ENCODE data around the gene EXD3. TPM values are rescaled to one million over a fixed set of nuclear protein-coding genes. Genes with fewer than 3 reads are reported as not detected.
"Not testable (repeated sequence)": the region's sequence is repeated elsewhere in the genome, so short reads cannot be mapped to it uniquely, and the experiment has no call there.

EXD3 gene
- total RNA-seq, 2 donors from 2014 or later = 7.9 to 14.8 TPM

- H3K36me3 Mint-ChIP-seq = no peaks in the 10 kb centered on the region
Observed at GRCh38 chr9:137452006-137452760, 29.2 kb upstream of the EXD3 start.

GRCh38 chr9:137451264-137452005, 28.5 kb upstream of the EXD3 start:
- ATAC-seq; H3K36me3 Mint-ChIP-seq; DNase-seq (ENCODE audit: low spot score in 2 of 2); H3K27ac Mint-ChIP-seq; H3K9me3 Mint-ChIP-seq: not testable (repeated sequence)

More at GRCh38 chr9:137452006-137452760, 29.2 kb upstream of the EXD3 start:
- H3K9me3 Mint-ChIP-seq = no peaks in the 10 kb centered on the region
- H3K27ac Mint-ChIP-seq = no peak overlapping the region
- DNase-seq (ENCODE audit: low spot score in 2 of 2) (peak in 1 of 2 donors; percentile 55), ATAC-seq (no peak)

GRCh38 chr9:137450539-137451222, 27.7 kb upstream of the EXD3 start:
- DNase-seq (ENCODE audit: low spot score in 2 of 2); ATAC-seq; H3K36me3 Mint-ChIP-seq; H3K27ac Mint-ChIP-seq; H3K9me3 Mint-ChIP-seq: not testable (repeated sequence)

- no peak for DNase-seq (ENCODE audit: low spot score in 2 of 2)
- H3K27ac Mint-ChIP-seq = peak overlapping the region in 1 of 2 donors; percentile 36
- H3K9me3 Mint-ChIP-seq = no peaks in the 10 kb centered on the region
- ATAC-seq = no peak
- H3K36me3 Mint-ChIP-seq = no peaks in the 10 kb centered on the region
Observed at GRCh38 chr9:137449931-137450538, 27.1 kb upstream of the EXD3 start.

- no peaks in the 10 kb centered on the region for H3K36me3 Mint-ChIP-seq
Observed at GRCh38 chr9:137449081-137449844, 26.3 kb upstream of the EXD3 start.

GRCh38 chr9:137448602-137448962, 25.6 kb upstream of the EXD3 start:
- DNase-seq (ENCODE audit: low spot score in 2 of 2) = no peak
- no peak for ATAC-seq
- H3K9me3 Mint-ChIP-seq = no peaks in the 10 kb centered on the region
- no peaks in the 10 kb centered on the region for H3K36me3 Mint-ChIP-seq
- H3K27ac Mint-ChIP-seq = no peak overlapping the region

More at GRCh38 chr9:137449081-137449844, 26.3 kb upstream of the EXD3 start:
- ATAC-seq = no peak
- no peak for DNase-seq (ENCODE audit: low spot score in 2 of 2)
- H3K27ac Mint-ChIP-seq = no peak overlapping the region
- no peaks in the 10 kb centered on the region for H3K9me3 Mint-ChIP-seq

GRCh38 chr9:137447722-137448601, 25.0 kb upstream of the EXD3 start:
- DNase-seq (ENCODE audit: low spot score in 2 of 2) (no peak), ATAC-seq (no peak)
- H3K36me3 Mint-ChIP-seq = no peaks in the 10 kb centered on the region
- H3K27ac Mint-ChIP-seq = no peak overlapping the region
- H3K9me3 Mint-ChIP-seq = no peaks in the 10 kb centered on the region

GRCh38 chr9:137446851-137447471, 24.0 kb upstream of the EXD3 start:
- DNase-seq (ENCODE audit: low spot score in 2 of 2) = no peak
- ATAC-seq = no peak
- H3K27ac Mint-ChIP-seq = peak overlapping the region in 1 of 2 donors; percentile 62
- no peaks in the 10 kb centered on the region for H3K9me3 Mint-ChIP-seq
- peaks cover 0 to 2% of the 10 kb centered on the region in 2 donors for H3K36me3 Mint-ChIP-seq

- ATAC-seq (no peak), DNase-seq (ENCODE audit: low spot score in 2 of 2) (no peak)
- Mint-ChIP-seq H3K27ac (no peak overlapping the region), H3K9me3 (no peaks in the 10 kb centered on the region), H3K36me3 (peaks cover 0 to 5% of the 10 kb centered on the region in 2 donors)
Observed at GRCh38 chr9:137445930-137446431, 23.0 kb upstream of the EXD3 start.

GRCh38 chr9:137445275-137445807, 22.4 kb upstream of the EXD3 start:
- peak; percentile 87 to 92 for ATAC-seq
- peaks cover 0 to 5% of the 10 kb centered on the region in 2 donors for H3K36me3 Mint-ChIP-seq
- no peaks in the 10 kb centered on the region for H3K9me3 Mint-ChIP-seq
- H3K27ac Mint-ChIP-seq = no peak overlapping the region
- peak; percentile 80 to 92 for DNase-seq (ENCODE audit: low spot score in 2 of 2)

- no peak overlapping the region for H3K27ac Mint-ChIP-seq
- H3K9me3 Mint-ChIP-seq = no peaks in the 10 kb centered on the region
- DNase-seq (ENCODE audit: low spot score in 2 of 2) (no peak), ATAC-seq (no peak)
- peaks cover 0 to 5% of the 10 kb centered on the region in 2 donors for H3K36me3 Mint-ChIP-seq
Observed at GRCh38 chr9:137444106-137444790, 21.3 kb upstream of the EXD3 start.

GRCh38 chr9:137441935-137442321, 19.0 kb upstream of the EXD3 start:
- ATAC-seq (no peak), DNase-seq (ENCODE audit: low spot score in 2 of 2) (no peak)
- H3K9me3 Mint-ChIP-seq = no peaks in the 10 kb centered on the region
- H3K36me3 Mint-ChIP-seq = peaks cover 0 to 5% of the 10 kb centered on the region in 2 donors
- H3K27ac Mint-ChIP-seq = no peak overlapping the region

GRCh38 chr9:137441289-137441934, 18.4 kb upstream of the EXD3 start, which contains the start of gene ENTPD8:
Gene ENTPD8, minus strand, starts transcription at chr9:137441357. Its CDS starts 3,072 bp downstream, at chr9:137438285.
- no peak for DNase-seq (ENCODE audit: low spot score in 2 of 2)
- H3K9me3 Mint-ChIP-seq = no peaks in the 10 kb centered on the region
- H3K27ac Mint-ChIP-seq = no peak within 1 kb of the TSS
- peak in 1 of 2 donors; percentile 39 for ATAC-seq
- H3K36me3 Mint-ChIP-seq = peaks cover 0 to 5% of the 10 kb centered on the region in 2 donors

All from activated naive CD4-positive, alpha-beta T cell treated with anti-CD3 and anti-CD28 coated beads, Interleukin-2, amount 50 U/mL, for 72 hours (primary cell).